GM19455 (cell line): ENCODE results near the gene TM9SF3.
A peak's percentile ranks its signal among the peaks of the same experiment; 100 is the strongest.
"Not testable (repeated sequence)": the region's sequence is repeated elsewhere in the genome, so short reads cannot be mapped to it uniquely, and the experiment has no call there.

Experiments used
- ATAC-seq: cut with Tn5 transposase; IDR thresholded peaks from one replicate; pipeline ENCODE4 v1.9.1; 2021; ENCODE audit not compliant: unreplicated experiment

Gene TM9SF3

DNA sequence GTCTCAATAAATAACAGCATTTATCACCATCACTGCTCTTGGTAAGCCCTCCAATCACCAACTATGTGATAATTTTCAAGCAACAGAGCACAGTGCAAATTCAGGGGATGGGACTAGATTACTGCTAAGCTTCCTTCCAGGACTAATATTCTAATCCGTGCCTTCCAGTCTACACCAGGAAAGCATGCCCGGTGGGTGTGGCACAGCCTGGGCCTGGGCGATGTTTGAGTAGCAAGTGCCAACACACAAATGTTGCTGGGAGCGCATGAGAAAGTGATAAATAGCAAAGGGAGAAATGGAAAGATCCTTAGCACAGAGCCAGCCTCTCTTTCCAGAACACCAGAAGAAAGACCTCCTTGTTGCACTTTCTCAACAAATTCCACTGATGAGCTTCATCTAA lies 13.5 kb upstream of the TM9SF3 start:
- no peak for ATAC-seq

DNA sequence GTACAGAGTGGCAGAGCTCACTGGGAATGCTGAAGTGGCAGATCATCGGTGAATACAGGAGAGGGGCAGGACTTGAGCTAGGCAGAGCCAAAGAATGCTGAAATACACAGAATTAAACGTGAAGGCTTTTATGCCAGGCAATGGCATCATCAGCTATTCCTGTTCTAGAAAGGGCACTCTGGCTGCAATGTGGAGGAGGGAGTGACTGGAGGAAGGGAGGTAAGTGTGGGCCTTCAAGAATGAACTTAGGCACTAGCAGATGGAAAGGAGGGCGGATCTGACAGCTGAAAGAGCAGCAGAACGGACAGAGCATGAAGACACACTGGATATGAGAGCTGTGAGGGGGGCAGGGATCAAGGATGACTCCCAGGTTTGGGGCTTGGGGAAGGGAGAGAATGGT lies 12.0 kb upstream of the TM9SF3 start:
- ATAC-seq: no peak

- ATAC-seq: no peak
These were observed 9.9 kb upstream of the TM9SF3 start for GRCh38 chr10:96596422-96597407.

DNA sequence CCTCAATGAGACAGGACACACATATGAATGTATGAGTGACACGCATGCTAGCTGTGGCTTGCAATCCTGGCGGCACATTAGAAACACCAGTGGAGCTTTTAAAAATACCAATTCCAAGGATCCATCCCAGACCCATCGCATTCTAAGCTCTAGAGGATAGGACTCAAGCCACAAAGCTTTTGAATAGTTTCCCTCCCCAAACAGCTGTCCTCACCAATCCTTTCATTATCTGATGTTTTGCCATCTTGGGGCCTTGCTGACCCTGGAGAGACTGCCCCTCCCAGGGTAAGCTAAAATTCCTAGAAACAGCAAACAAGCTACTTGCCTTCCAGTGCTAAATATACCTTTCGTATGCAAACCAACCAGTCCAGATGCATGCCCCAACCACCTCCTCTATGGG lies 8.9 kb upstream of the TM9SF3 start:
- ATAC-seq: no peak

DNA sequence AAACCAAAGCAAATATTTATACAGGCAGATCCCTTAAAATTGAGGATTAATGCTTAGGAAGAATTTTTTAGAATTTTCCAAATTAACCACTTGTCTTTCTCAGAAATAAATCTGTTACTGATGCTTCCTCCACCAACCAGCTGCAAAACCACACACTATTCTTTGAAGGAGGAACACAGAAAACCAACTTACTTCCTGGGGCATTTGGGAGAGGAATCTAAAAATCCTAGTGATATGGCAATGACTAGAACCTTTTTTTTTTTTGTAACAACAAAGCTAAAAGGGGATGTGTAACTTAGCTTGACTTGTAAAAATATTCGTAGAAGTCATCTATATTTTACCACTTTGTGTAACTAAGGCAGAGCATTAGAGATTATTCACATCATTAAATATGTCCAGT lies 5.1 kb upstream of the TM9SF3 start:
- ATAC-seq: no peak

DNA sequence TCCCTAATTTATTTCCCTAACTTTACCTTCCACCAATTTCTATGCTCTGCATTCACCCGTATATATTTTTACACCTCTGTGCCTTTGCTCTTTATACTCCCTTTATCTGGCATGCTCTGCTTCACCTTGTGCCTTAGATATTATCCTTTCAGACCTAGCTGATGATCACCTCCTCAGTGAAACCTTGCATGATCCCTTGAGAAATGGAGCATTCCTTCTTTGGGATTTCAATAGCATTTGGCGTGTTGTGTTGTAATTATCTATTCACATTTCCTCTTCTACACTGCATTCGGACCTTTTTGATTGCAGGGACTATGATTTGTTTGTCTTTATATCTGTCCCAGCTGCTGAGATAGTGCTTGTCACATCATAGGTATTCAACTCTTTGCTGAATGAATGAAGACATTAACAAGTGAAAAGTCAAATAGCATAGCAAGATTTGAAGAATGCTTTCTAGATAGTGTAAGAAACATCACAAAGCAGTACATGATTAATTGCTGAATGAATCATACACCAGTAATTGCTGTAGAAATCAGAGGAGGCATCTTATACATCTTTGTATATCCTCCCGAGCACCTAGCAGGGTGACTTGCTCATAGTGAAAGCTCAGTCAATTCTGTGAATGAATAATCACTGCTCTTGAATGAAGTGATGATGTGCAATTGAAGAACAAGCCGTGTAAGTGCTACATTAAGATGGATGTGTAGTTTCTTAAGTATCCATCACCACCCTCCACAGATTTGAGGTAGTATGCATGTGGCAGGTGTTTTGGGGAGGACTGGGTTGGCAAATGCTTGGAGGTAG lies 2.0 kb upstream of the TM9SF3 start:
- ATAC-seq: no peak

- ATAC-seq: no peak
These were observed 1.3 kb upstream of the TM9SF3 start for GRCh38 chr10:96588060-96588554.

- peak; percentile 23 for ATAC-seq
These were observed 650 bp upstream of the TM9SF3 start for GRCh38 chr10:96587264-96588059.

- peak; percentile 20 for ATAC-seq
These were observed 935 bp downstream of the TM9SF3 start for GRCh38 chr10:96585736-96586418.

GRCh38 chr10:96584474-96584873 lies 2.3 kb downstream of the TM9SF3 start:
- no peak for ATAC-seq

- ATAC-seq: no peak
These were observed 2.8 kb downstream of the TM9SF3 start for GRCh38 chr10:96584035-96584434.

DNA sequence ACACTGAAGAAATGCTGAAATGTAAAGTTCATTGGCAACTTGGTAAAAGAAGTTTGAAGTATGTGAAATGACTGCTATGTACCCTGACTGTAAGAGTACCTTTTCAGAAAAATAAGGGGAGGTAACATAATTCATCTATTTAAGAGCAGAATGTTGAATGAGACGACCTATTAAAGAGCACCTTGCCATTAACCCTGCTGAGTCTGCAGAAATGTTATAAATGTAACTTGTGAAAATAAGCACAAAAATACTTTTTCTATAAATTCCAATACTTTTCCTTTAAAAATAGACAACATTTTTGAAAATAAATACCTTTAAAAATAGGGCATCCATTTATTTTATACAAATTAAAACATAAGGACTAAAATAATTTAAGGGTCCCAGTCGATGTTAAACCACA lies 7.7 kb downstream of the TM9SF3 start:
- ATAC-seq: no peak

DNA sequence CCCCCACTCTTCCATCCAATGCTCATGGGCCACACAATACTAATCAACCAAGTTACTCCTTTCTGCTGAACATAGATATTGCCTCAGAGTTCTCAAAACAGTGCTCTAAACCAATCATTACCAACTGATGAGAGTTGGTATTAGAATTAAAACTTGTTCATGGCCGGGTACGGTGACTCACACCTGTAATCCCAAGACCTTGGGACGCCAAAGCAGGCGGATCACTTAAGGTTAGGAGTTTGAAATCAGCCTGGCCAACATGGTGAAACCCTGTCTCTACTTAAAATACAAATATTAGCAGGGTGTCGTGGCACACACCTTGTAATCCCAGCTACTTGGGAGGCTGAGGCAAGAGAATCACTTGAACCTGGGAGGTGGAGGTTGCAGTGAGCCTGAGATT lies 8.2 kb downstream of the TM9SF3 start:
- no peak for ATAC-seq

- no peak for ATAC-seq
These were observed 8.8 kb downstream of the TM9SF3 start for GRCh38 chr10:96578022-96578421.

GRCh38 chr10:96577069-96577468 lies 9.7 kb downstream of the TM9SF3 start:
- no peak for ATAC-seq

DNA sequence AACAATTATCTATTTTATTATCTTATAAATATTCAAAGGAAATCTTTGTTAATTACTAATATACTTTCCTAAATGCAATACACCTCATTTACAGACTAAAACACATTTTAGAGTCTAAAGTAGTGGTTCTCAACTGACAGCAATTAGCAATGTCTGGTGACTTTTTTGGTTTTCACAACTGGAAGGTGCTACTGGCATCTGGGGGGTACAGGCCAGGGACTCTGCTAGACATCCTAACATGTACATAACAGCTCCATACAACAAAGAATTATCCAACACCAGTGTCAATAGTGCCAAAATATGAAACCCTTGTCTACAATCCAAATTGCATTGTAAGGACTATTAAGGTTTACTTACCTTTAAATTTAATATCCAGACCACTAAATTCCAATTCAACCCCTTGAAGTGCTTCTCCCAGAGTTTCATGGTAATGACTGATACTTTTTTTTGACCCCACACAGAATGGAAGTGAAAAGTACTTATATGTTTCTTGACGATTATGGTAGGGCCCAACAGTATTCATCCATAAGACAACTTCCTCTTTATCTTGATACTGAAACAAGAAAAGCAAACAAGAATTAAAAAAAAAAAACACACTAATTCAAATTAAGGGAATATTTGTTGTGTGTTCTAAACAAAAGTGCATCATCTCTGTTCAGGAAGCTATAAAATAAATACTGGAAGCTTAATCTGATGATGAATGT lies 10.4 kb downstream of the TM9SF3 start:
- ATAC-seq: no peak

DNA sequence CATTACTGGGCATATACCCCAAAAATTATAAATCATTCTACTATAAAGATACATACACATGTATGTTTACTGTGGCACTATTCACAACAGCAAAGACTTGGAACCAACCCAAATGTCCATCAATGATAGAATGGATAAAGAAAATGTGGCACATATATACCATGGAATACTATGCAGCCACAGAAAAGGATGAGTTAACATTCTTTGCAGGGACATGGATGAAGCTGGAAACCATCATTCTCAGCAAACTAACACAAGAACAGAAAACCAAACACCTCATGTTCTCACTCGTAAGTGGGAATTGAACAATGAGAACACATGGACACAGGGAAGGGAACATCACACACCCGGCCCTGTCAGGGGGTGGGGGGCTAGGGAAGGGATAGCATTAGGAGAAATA lies 12.2 kb downstream of the TM9SF3 start:
- not testable (repeated sequence) for ATAC-seq

DNA sequence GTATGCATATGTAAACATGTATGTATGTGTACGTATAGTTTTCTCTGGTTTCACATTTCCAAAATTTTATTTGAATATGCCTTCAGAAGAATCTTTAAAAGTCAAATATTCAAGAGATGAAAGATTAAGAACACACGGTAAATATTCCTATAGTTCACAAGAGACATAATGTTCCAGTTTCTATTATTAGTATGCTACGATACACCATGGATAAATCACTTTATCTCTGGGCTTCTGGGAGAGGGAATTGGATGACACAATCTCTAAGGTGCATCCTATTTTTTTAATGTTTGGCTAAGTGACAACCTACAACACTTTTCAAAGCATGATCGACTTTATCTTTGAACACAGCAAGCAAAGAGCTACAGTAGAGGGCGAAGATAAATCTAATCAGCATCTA lies 13.8 kb downstream of the TM9SF3 start:
- ATAC-seq: no peak

DNA sequence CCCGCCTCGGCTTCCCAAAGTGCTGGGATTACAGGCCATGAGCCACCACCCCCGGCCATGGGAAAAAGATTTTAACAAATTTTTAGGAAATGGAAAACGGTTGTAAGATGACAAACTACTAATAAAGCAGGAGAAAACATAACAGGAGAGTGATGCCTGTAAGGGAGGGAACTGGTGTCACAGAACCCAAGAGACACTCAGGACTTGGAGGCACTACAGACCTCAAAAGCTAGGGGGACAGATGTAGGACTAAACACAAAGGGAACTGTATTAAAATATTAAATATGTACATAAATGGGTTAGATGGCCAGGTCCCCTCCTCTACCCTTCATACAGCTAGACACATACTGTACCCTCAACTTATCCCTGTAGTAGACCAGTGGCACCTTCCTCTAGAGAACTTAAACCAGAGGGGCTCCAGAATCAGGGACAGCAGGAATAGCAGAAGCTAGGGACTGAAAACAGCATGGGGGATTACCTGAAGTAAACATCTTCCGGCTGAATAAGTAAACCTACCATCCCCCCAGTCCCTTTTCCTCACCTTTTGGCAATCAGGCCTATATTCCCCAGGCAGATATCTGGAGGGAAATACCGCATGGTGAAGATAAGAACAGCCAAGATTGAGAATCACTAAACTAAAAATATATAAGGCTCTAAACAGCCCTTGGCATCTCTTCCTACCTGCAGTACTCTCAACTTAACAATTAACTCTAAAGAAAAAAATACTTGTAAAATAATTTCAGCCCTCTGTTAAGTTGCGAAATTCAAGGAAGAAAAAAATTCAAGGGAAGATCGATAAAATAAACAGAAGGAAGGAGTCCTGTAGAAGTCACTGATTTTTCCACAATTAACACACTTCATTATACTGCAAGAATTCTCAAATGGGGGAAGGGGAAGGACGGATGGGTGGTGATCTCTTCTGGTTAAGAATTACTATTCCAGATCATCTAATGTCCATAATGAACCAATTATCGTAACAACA lies 15.5 kb downstream of the TM9SF3 start:
- no peak for ATAC-seq
